A549 treated with dexamethasone at 1 μM for 4 hours (cell line): ENCODE results near the gene EN2. TPM values are rescaled to one million over a fixed set of nuclear protein-coding genes. Genes with fewer than 3 reads are reported as not detected.

ENCODE experiments used
- total RNA-seq: library from RNA; stranded (reverse); fragments of 200-300 nt; extraction: Qiagen RNA extraction; gene quantifications from 5 replicates; pipeline ENCODE4 v1.2.3, GENCODE V29; 2022

Gene EN2
- total RNA-seq, result 0.61 to 1.1 TPM (median 0.90 TPM) in 5 replicates

GRCh38 chr7:155458111-155458877 lies at the start of gene EN2:
TSS of gene EN2 (plus strand) at chr7:155458129. CDS start at chr7:155458378, 249 bp downstream.

Other genes starting within 250 kb of the EN2 start
- gene INSIG1, start 160.3 kb upstream of the EN2 start, total RNA-seq, result 11.8 to 15.0 TPM (median 14.2 TPM) in 5 replicates
- not detected in 5 replicates for gene CNPY1, start 88.4 kb downstream of the EN2 start, total RNA-seq
- 17.1 to 35.0 TPM (median 30.0 TPM) in 5 replicates for gene RBM33, start 186.5 kb downstream of the EN2 start, total RNA-seq